Middle frontal gyrus (tissue), 1 donor: Measurements from ENCODE around the gene POLL.
A peak's percentile ranks its signal among the peaks of the same experiment; 100 is the strongest.
"Not testable (repeated sequence)": the region's sequence is repeated elsewhere in the genome, so short reads cannot be mapped to it uniquely, and the experiment has no call there.

Experiments used
- DNase-seq: peaks from one replicate; pipeline ENCODE4 v3.0.0-alpha.2; 2015; ENCODE audit warnings: low spot score; ENCODE audit errors: extremely low spot score

The POLL gene

GRCh38 chr10:101587725-101588653 lies at the start of gene POLL, which contains the start of gene DPCD:
TSS of gene POLL (minus strand) at chr10:101588257. CDS start at chr10:101587360, 897 bp downstream.
TSS of gene DPCD (plus strand) at chr10:101588321. CDS start at chr10:101588337, 16 bp downstream.
- peak; percentile 95 for DNase-seq

GRCh38 chr10:101633510-101633909 lies 45.5 kb upstream of the POLL start:
- DNase-seq, result not testable (repeated sequence)

- no peak for DNase-seq
These were observed 43.9 kb upstream of the POLL start for GRCh38 chr10:101631821-101632475.

- no peak for DNase-seq
These were observed 42.5 kb upstream of the POLL start for GRCh38 chr10:101630633-101630920.

GRCh38 chr10:101629837-101630632 lies 42.0 kb upstream of the POLL start:
- DNase-seq, result no peak

GRCh38 chr10:101625821-101626412 lies 37.9 kb upstream of the POLL start:
- no peak for DNase-seq

- no peak for DNase-seq
These were observed 36.6 kb upstream of the POLL start for GRCh38 chr10:101624526-101625102.

- DNase-seq, result no peak
These were observed 35.5 kb upstream of the POLL start for GRCh38 chr10:101623528-101623927.

GRCh38 chr10:101619983-101620382 lies 31.9 kb upstream of the POLL start:
- DNase-seq, result no peak

- no peak for DNase-seq
These were observed 30.8 kb upstream of the POLL start for GRCh38 chr10:101618871-101619270.

- no peak for DNase-seq
These were observed 29.9 kb upstream of the POLL start for GRCh38 chr10:101617824-101618568.

- DNase-seq, result no peak
These were observed 29.2 kb upstream of the POLL start for GRCh38 chr10:101617102-101617823.

GRCh38 chr10:101616415-101617101 lies 28.5 kb upstream of the POLL start:
- DNase-seq, result no peak

GRCh38 chr10:101615525-101616116 lies 27.6 kb upstream of the POLL start:
- no peak for DNase-seq

- no peak for DNase-seq
These were observed 26.8 kb upstream of the POLL start for GRCh38 chr10:101614663-101615524.

GRCh38 chr10:101613646-101614045 lies 25.6 kb upstream of the POLL start:
- no peak for DNase-seq

- no peak for DNase-seq
These were observed 24.8 kb upstream of the POLL start for GRCh38 chr10:101612872-101613271.

- no peak for DNase-seq
These were observed 24.0 kb upstream of the POLL start for GRCh38 chr10:101612086-101612485.
